K562 (cell line): ENCODE data around the gene TSR3. TPM values are rescaled to one million over a fixed set of nuclear protein-coding genes. Genes with fewer than 3 reads are reported as not detected.
A peak's percentile ranks its signal among the peaks of the same experiment; 100 is the strongest.

Experiments used
- CXXC5 ChIP-seq: fragments of 250-450 bp; sonication (Bioruptor Pico); IDR thresholded peaks from 2 replicates; pipeline ENCODE4 v1.8.0; 2022; ENCODE audit warnings: inconsistent platforms, mild to moderate bottlenecking, moderate library complexity
- EGR1 ChIP-seq: fragments of 450-650 bp; conservative IDR thresholded peaks from 2 replicates; pipeline ENCODE4 v1.6.1; 2017; ENCODE audit warnings: mild to moderate bottlenecking
- ESRRA ChIP-seq: fragments of 450-650 bp; IDR thresholded peaks from 2 replicates; pipeline ENCODE4 v1.6.1; 2014; ENCODE audit warnings: low read depth, mild to moderate bottlenecking, moderate library complexity, borderline replicate concordance
- FOXA3 ChIP-seq, 2 experiments: fragments of 450-650 bp in 1 of 2; sonication (generic) in 1 of 2; formaldehyde crosslinking; IDR thresholded peaks in 1 of 2; conservative IDR thresholded peaks in 1 of 2; 2 replicates each; pipeline versions ENCODE4 v1.4.0 to v1.8.0; 2020 to 2022; ENCODE audit warnings: mild to moderate bottlenecking in 2 of 2, missing genetic modification reagents in 1 of 2
- FOXM1 ChIP-seq, 2 experiments: fragments of 450-650 bp in 1 of 2; sonication (generic) in 1 of 2; formaldehyde crosslinking in 1 of 2; IDR thresholded peaks; 2 replicates each; pipeline versions ENCODE4 v1.6.1 to v1.9.0; 2017 to 2022; ENCODE audit warnings: low read depth in 2 of 2, mild to moderate bottlenecking in 2 of 2, missing genetic modification reagents in 1 of 2, moderate library complexity in 1 of 2
- FOXP4 ChIP-seq: sonication (generic); formaldehyde crosslinking; IDR thresholded peaks from 2 replicates; pipeline ENCODE4 v1.8.0; 2022; ENCODE audit warnings: mild to moderate bottlenecking, missing genetic modification reagents, borderline replicate concordance
- GTF2B ChIP-seq: IDR thresholded peaks from 2 replicates; pipeline ENCODE4 v1.6.1; 2011; ENCODE audit not compliant: insufficient read length; ENCODE audit errors: extremely low read depth
- KDM4B ChIP-seq, 2 experiments: fragments of 450-650 bp in 1 of 2; sonication (generic) in 1 of 2; IDR thresholded peaks; 2 replicates each; pipeline ENCODE4 v1.6.1; 2016 to 2017; ENCODE audit warnings: borderline replicate concordance in 2 of 2, antibody characterized with exemption in 1 of 2, low read depth in 1 of 2, mild to moderate bottlenecking in 1 of 2
- KHSRP ChIP-seq: fragments of 450-650 bp; IDR thresholded peaks from 2 replicates; pipeline ENCODE4 v1.6.1; 2017
- POLR2G ChIP-seq: fragments of 200-400 bp; formaldehyde crosslinking; IDR thresholded peaks from 2 replicates; pipeline ENCODE4 v1.6.1; 2017; ENCODE audit warnings: low read depth, mild to moderate bottlenecking, antibody characterized with exemption, low read length, moderate library complexity
- SAFB ChIP-seq: fragments of 200-400 bp; formaldehyde crosslinking; IDR thresholded peaks from 2 replicates; pipeline ENCODE4 v1.6.1; 2017; ENCODE audit warnings: low read depth, low read length, borderline replicate concordance
- SMARCE1 ChIP-seq: fragments of 450-650 bp; IDR thresholded peaks from 2 replicates; pipeline ENCODE4 v1.7.1; 2016; ENCODE audit warnings: mild to moderate bottlenecking
- SMC3 ChIP-seq: conservative IDR thresholded peaks from 2 replicates; pipeline ENCODE4 v1.6.1; 2011; ENCODE audit warnings: low read depth, low read length, improper control_type of control experiment; ENCODE audit not compliant: insufficient read depth
- TAL1 ChIP-seq: fragments of 450-650 bp; IDR thresholded peaks from 2 replicates; pipeline ENCODE4 v1.6.1; 2016; ENCODE audit warnings: mild to moderate bottlenecking
- ZNF354B ChIP-seq: fragments of 250-450 bp; sonication (Bioruptor Pico); IDR thresholded peaks from 2 replicates; pipeline ENCODE4 v1.4.0; 2020
- ZNF384 ChIP-seq: IDR thresholded peaks from 2 replicates; pipeline ENCODE4 v1.6.1; 2012; ENCODE audit warnings: low read depth, low read length, improper control_type of control experiment
- ZNF584 ChIP-seq: fragments of 200-800 bp; sonication (Bioruptor generic); IDR thresholded peaks from 2 replicates; pipeline ENCODE4 v1.6.1; 2016; ENCODE audit warnings: low read depth, mild to moderate bottlenecking, missing genetic modification characterization, missing compliant biosample characterization
- polyA plus RNA-seq, 8 experiments: library from polyadenylated mRNA; depleted of rRNA in 4 of 8; stranded (reverse) in 5 of 8; unstranded in 3 of 8; fragments of >200 nt; fragmentation: Nextera tagmentation in 2 of 8; fragmentation: Illumina TruSeq in 1 of 8; extraction: Ambion mirVana in 2 of 8; extraction: Trizol in 1 of 8; gene quantifications; 2 replicates each; pipeline versions ENCODE4 v1.2.1 to v1.2.3, GENCODE V29; 2011 to 2014; ENCODE audit warnings: inconsistent platforms in 1 of 8, missing spikeins in 1 of 8
- total RNA-seq, 7 experiments: library from RNA; depleted of rRNA in 6 of 7; stranded (reverse); fragments of >200 nt in 6 of 7; fragmentation: Illumina TruSeq in 2 of 7; extraction: Trizol in 2 of 7; gene quantifications; 2 replicates each; pipeline versions ENCODE4 v1.2.1 to v1.2.3, GENCODE V29; 2011 to 2021; ENCODE audit warnings: low replicate concordance in 1 of 7
- TF ChIP-seq, protein P1 (sequence below): sonication (generic); formaldehyde crosslinking; IDR thresholded peaks from 2 replicates; pipeline ENCODE4 v1.8.1; 2023; ENCODE audit warnings: mild to moderate bottlenecking, missing genetic modification reagents
- TF ChIP-seq, protein P2 (sequence below), 2 experiments: fragments of 250-450 bp in 1 of 2; fragments of 450-650 bp in 1 of 2; sonication (Bioruptor Pico) in 1 of 2; IDR thresholded peaks; 2 replicates each; pipeline versions ENCODE4 v1.6.1 to v1.8.0; 2016 to 2021; ENCODE audit warnings: mild to moderate bottlenecking in 2 of 2, moderate library complexity in 2 of 2, missing compliant biosample characterization in 1 of 2, missing genetic modification characterization in 1 of 2

TSR3 gene
- total and polyA plus RNA-seq, 9 of the 15 experiments (the other 6 are each of a cell fraction or from before 2014, with no cell fraction given): 1.5 to 74.8 (median 16.5) TPM

- TF ChIP-seq SAFB (peak; percentile 65; the same call in 1 of the 2 replicates), TAL1 (no peak), GTF2B (no peak), SMC3 (peak; percentile 40), ZNF384 (no peak), FOXA3 (CRISPR knock-in tag; conservative IDR thresholded peaks at IDR 0.05 in 1 of 2, IDR thresholded peaks at IDR 0.05 in 1 of 2) (peak in 1 of 2 experiments; percentile 87; a peak in 2 of 4 replicates), KHSRP (no peak), KDM4B (IDR thresholded peaks at IDR 0.05; ENCODE audit: borderline replicate concordance in 2 of 2, low read depth in 1 of 2) (peak in 1 of 2 experiments; percentile 54; a peak in 1 of 4 replicates), POLR2G (peak; percentile 60), SMARCE1 (no peak), CXXC5 (peak; percentile 30; the same call in 1 of the 2 replicates), ZNF354B (no peak), FOXP4 (no peak), EGR1 (peak; percentile 64), ESRRA (peak; percentile 28; the same call in 1 of the 2 replicates), FOXM1 (IDR thresholded peaks at IDR 0.05; ENCODE audit: low read depth) (no peak), FOXM1 (CRISPR knock-in tag; IDR thresholded peaks at IDR 0.05; ENCODE audit: low read depth) (no peak), ZNF584 (CRISPR knock-in tag) (no peak)
- TF ChIP-seq, protein P1, sequence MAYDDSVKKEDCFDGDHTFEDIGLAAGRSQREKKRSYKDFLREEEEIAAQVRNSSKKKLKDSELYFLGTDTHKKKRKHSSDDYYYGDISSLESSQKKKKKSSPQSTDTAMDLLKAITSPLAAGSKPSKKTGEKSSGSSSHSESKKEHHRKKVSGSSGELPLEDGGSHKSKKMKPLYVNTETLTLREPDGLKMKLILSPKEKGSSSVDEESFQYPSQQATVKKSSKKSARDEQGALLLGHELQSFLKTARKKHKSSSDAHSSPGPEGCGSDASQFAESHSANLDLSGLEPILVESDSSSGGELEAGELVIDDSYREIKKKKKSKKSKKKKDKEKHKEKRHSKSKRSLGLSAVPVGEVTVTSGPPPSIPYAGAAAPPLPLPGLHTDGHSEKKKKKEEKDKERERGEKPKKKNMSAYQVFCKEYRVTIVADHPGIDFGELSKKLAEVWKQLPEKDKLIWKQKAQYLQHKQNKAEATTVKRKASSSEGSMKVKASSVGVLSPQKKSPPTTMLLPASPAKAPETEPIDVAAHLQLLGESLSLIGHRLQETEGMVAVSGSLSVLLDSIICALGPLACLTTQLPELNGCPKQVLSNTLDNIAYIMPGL (CRISPR knock-in tag): peak; percentile 40; the same call in 1 of the 2 replicates
- TF ChIP-seq, protein P2, sequence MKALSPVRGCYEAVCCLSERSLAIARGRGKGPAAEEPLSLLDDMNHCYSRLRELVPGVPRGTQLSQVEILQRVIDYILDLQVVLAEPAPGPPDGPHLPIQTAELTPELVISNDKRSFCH (CRISPR knock-in tag; IDR thresholded peaks at IDR 0.05): no peak
- TF ChIP-seq, protein P2 (tag; IDR thresholded peaks at IDR 0.05): peak; percentile 44; the same call in 1 of the 2 replicates
Observed at GRCh38 chr16:1300664-1301476, 50.8 kb downstream of the TSR3 start (continued).
